Natural killer cell (primary cell): Measurements from ENCODE around the gene PTPRN2. TPM values are rescaled to one million over a fixed set of nuclear protein-coding genes. Genes with fewer than 3 reads are reported as not detected.
A peak's percentile ranks its signal among the peaks of the same experiment; 100 is the strongest.

Source experiments
- ATAC-seq, 3 donors: fragments of 150-1000 bp in 2 of 3; fragments of 200-7000 bp in 1 of 3; cut with Tn5 transposase; 1 replicate in 1 of 3; 2 replicates in 2 of 3; pipeline ENCODE4 v1.10.0; 2021; ENCODE audit warnings: mild to moderate bottlenecking in 2 of 3, moderate library complexity in 2 of 3
- DNase-seq, 2 donors: peaks; one replicate each; pipeline versions ENCODE4 v3.0.0 to v3.0.0-alpha.2; 2013 to 2021; ENCODE audit warnings: mixed read lengths in 1 of 2
- H3K27ac ChIP-seq: one replicate; pipeline ENCODE4 v1.5.1; 2013; ENCODE audit warnings: mild to moderate bottlenecking, low read length
- H3K27me3 ChIP-seq: one replicate; pipeline ENCODE4 v1.6.1; 2013; ENCODE audit warnings: low read length; ENCODE audit not compliant: control insufficient read depth, insufficient read depth
- H3K36me3 ChIP-seq: one replicate; pipeline ENCODE4 v1.6.1; 2013; ENCODE audit warnings: low read length; ENCODE audit not compliant: control insufficient read depth, insufficient read depth
- H3K4me1 ChIP-seq: one replicate; pipeline ENCODE4 v1.6.1; 2013; ENCODE audit warnings: low read length; ENCODE audit not compliant: control insufficient read depth, insufficient read depth
- H3K4me3 ChIP-seq: one replicate; pipeline ENCODE4 v1.5.1; 2013; ENCODE audit warnings: low read length
- H3K9me3 ChIP-seq: one replicate; pipeline ENCODE4 v1.6.1; 2013; ENCODE audit warnings: low read length; ENCODE audit not compliant: control insufficient read depth, insufficient read depth
- H3K27ac Mint-ChIP-seq, 2 donors: one replicate each; pipeline ENCODE4 v1.8.0; 2022; ENCODE audit warnings: mild to moderate bottlenecking in 2 of 2, mixed read lengths in 2 of 2, moderate library complexity in 1 of 2
- H3K27me3 Mint-ChIP-seq, 2 donors: one replicate each; pipeline ENCODE4 v1.8.0; 2022; ENCODE audit warnings: low read depth in 2 of 2, mixed read lengths in 2 of 2
- H3K36me3 Mint-ChIP-seq: one replicate; pipeline ENCODE4 v1.8.0; 2022; ENCODE audit warnings: mixed read lengths
- H3K4me1 Mint-ChIP-seq, 2 donors: one replicate each; pipeline ENCODE4 v1.8.0; 2022; ENCODE audit warnings: mixed read lengths in 2 of 2
- H3K4me3 Mint-ChIP-seq: one replicate; pipeline ENCODE4 v1.8.0; 2022; ENCODE audit warnings: mild to moderate bottlenecking, moderate library complexity, mixed read lengths
- H3K9me3 Mint-ChIP-seq, 2 donors: one replicate each; pipeline ENCODE4 v1.8.0; 2022; ENCODE audit warnings: mixed read lengths in 2 of 2
- WGBS: methylation state at CpG from one replicate; pipeline ENCODE4 v1.1.7; 2013; ENCODE audit warnings: missing lambda C conversion rate; ENCODE audit not compliant: insufficient coverage; 5-methylcytosine and 5-hydroxymethylcytosine counted together
- intact Hi-C: fragments of 100-400 bp; cut with micrococcal nuclease; formaldehyde crosslinking; loops from one replicate; pipeline ENCODE4 v1.14.2; 2022
- total RNA-seq, 4 donors: library from RNA; stranded (reverse); fragments of 120-200 nt in 1 of 4; gene quantifications; one replicate each; pipeline versions ENCODE4 v1.2.3 to v1.2.4, GENCODE V29; 2013 to 2022
- TF ChIP-seq, protein P1 (sequence below): fragments of 200-600 bp; IDR thresholded peaks from one replicate; pipeline ENCODE4 v1.8.0; 2022; ENCODE audit warnings: antibody characterized with exemption

PTPRN2 gene
- total RNA-seq, 3 donors from 2014 or later (not counting 1 experiment from before 2014, with no cell fraction given), result 1.3 to 2.5 (median 1.9) TPM

DNA sequence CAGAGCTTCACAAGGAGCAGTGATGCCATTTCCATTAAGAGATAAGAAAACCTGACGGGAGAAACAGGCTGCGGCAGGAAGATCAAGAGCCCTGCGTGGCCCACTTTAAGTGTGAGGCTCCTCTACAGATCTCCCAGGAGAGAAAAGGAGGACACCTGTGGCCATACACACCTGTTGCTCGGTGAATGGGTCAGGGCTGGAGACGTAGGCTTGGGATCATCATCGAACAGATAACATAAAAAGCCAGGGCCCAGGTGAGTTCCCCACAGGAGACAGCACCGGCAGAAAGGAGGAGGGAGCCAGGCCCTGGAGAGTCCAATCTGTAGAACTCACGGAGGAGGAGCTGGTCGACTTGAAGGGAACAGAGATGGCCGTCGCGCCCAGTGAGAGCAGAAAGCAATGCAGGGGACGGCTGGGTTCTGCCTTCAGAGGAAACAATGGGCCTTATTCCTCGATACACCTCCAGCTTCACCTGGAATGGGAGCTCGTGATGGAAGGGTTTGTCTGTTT lies 694.0 kb downstream of the PTPRN2 start:
- no peaks in the 10 kb centered on the region for H3K36me3 ChIP-seq
- Mint-ChIP-seq H3K9me3 (peaks cover 0 to 2% of the 10 kb centered on the region in 2 donors), H3K4me1 (peaks cover 0 to 10% of the 10 kb centered on the region in 2 donors), H3K4me3 (no peak overlapping the region), H3K36me3 (no peaks in the 10 kb centered on the region), H3K27ac (peak overlapping the region; percentile 51 to 63), H3K27me3 (peaks cover 0 to 6% of the 10 kb centered on the region in 2 donors)
- 95% methylated on average over 15 of the region's 15 CpGs for WGBS
- H3K27me3 ChIP-seq, result no peaks in the 10 kb centered on the region
- DNase-seq (no peak), ATAC-seq (no peak)
- intact Hi-C loops, result no loop called here
- TF ChIP-seq, protein P1, sequence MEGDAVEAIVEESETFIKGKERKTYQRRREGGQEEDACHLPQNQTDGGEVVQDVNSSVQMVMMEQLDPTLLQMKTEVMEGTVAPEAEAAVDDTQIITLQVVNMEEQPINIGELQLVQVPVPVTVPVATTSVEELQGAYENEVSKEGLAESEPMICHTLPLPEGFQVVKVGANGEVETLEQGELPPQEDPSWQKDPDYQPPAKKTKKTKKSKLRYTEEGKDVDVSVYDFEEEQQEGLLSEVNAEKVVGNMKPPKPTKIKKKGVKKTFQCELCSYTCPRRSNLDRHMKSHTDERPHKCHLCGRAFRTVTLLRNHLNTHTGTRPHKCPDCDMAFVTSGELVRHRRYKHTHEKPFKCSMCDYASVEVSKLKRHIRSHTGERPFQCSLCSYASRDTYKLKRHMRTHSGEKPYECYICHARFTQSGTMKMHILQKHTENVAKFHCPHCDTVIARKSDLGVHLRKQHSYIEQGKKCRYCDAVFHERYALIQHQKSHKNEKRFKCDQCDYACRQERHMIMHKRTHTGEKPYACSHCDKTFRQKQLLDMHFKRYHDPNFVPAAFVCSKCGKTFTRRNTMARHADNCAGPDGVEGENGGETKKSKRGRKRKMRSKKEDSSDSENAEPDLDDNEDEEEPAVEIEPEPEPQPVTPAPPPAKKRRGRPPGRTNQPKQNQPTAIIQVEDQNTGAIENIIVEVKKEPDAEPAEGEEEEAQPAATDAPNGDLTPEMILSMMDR, result no peak
- no peak overlapping the region for H3K4me3 ChIP-seq
- H3K4me1 ChIP-seq, result no peaks in the 10 kb centered on the region
- peaks cover 16% of the 10 kb centered on the region for H3K9me3 ChIP-seq
- H3K27ac ChIP-seq, result no peak overlapping the region

DNA sequence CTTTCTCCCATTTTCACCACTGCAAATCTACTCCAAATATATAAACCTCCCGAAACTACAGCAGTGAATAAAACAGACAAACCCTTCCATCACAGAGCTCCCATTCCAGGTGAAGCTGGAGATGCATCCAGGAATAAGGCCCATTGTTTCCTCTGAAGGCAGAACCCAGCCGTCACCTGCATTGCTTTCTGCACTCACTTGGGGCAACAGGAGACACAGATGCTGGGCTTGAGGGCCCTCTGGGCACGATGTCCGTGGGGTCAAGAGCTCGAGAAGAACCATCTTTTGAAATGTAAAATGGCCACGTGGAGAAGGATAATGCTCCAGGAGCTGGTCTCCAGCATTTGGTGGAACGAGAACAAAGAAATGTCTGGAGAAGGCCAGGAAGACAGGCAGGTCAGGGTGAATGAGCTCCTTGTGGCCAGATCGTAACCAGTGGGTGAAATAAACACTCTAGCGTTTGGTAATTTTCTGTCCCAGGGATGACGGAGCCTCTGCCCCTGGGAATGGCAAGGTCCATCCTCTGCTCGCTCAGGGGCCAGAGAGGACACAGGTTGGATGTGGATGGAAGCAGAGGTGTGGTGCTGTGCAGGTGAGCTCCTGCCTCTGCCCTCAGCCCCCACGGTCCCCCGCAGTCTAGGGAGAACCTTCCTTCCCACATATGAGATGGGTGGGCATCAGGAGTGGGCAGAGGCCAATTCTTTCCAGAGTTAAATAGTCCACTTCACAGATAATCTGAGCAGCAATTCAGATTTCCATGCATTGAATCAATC lies 694.7 kb downstream of the PTPRN2 start:
- Histone ChIP-seq H3K4me1 (no peaks in the 10 kb centered on the region), H3K9me3 (peaks cover 16% of the 10 kb centered on the region), H3K4me3 (no peak overlapping the region), H3K36me3 (no peaks in the 10 kb centered on the region), H3K27me3 (no peaks in the 10 kb centered on the region), H3K27ac (no peak overlapping the region)
- Mint-ChIP-seq H3K27me3 (peaks cover 0 to 6% of the 10 kb centered on the region in 2 donors), H3K27ac (peak overlapping the region; percentile 51 to 63), H3K36me3 (no peaks in the 10 kb centered on the region), H3K4me3 (no peak overlapping the region), H3K9me3 (peaks cover 0 to 2% of the 10 kb centered on the region in 2 donors), H3K4me1 (peaks cover 0 to 10% of the 10 kb centered on the region in 2 donors)
- ATAC-seq (no peak), DNase-seq (no peak)
- intact Hi-C loops, result no loop called here
- WGBS, result 85% methylated on average over 11 of the region's 13 CpGs
- TF ChIP-seq, protein P1, result no peak

DNA sequence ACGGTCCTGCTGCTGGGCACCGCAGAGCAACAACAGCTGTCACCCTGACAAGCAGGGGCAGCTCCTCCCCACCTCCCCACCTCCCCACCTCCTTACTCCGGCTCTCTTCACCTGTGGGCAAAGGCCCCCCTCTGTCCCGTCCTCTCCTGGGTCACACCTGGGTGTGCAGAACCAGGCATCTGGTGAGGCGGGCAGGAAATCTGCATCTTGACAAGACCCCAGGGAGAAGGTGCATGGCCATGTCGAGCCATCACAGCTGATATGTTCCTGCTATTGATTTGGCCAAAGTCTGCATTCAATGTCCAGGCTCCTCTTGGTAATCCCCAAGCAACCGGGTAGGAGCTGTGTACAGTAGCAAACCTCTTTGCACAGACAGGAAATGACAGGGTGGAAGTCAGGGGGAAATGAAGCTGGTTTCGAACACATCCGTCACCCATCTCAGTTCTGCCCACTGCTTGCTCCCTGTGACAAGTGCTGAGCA lies 696.7 kb downstream of the PTPRN2 start:
- TF ChIP-seq, protein P1, result no peak
- intact Hi-C loops, result loop anchor here (1.0 kb wide), 1 partner anchor 17 kb away; no protein-coding TSS in a partner anchor
- peaks cover 0 to 2% of the 10 kb centered on the region in 2 donors for H3K9me3 Mint-ChIP-seq
- DNase-seq, result peak in 1 of 2 donors; percentile 51
- peaks cover 0 to 6% of the 10 kb centered on the region in 2 donors for H3K27me3 Mint-ChIP-seq
- H3K36me3 Mint-ChIP-seq, result no peaks in the 10 kb centered on the region
- Histone ChIP-seq H3K4me1 (no peaks in the 10 kb centered on the region), H3K9me3 (peaks cover 16% of the 10 kb centered on the region), H3K36me3 (no peaks in the 10 kb centered on the region), H3K27ac (no peak overlapping the region), H3K4me3 (no peak overlapping the region), H3K27me3 (no peaks in the 10 kb centered on the region)
- WGBS, result 61% methylated on average over 9 of the region's 9 CpGs
- peaks cover 0 to 10% of the 10 kb centered on the region in 2 donors for H3K4me1 Mint-ChIP-seq
- H3K4me3 Mint-ChIP-seq, result no peak overlapping the region
- H3K27ac Mint-ChIP-seq, result no peak overlapping the region
- ATAC-seq, result peak in 2 of 3 donors; percentile 37 to 42
